Left ventricle myocardium inferior (tissue), 1 donor: Measurements from ENCODE around the gene LAMP2. TPM values are rescaled to one million over a fixed set of nuclear protein-coding genes. Genes with fewer than 3 reads are reported as not detected.
"Not testable (repeated sequence)": the region's sequence is repeated elsewhere in the genome, so short reads cannot be mapped to it uniquely, and the experiment has no call there.

Source experiments
- DNase-seq: peaks from one replicate; pipeline ENCODE4 v3.0.0-alpha.2; 2020
- H3K27ac ChIP-seq: fragments of 200-600 bp; replicated peaks from 2 replicates; pipeline ENCODE4 v1.8.0; 2021
- H3K27me3 ChIP-seq: fragments of 200-600 bp; 2 replicates; pipeline ENCODE4 v1.8.0; 2021; ENCODE audit warnings: low read depth
- H3K36me3 ChIP-seq: fragments of 200-600 bp; 2 replicates; pipeline ENCODE4 v1.8.0; 2021
- H3K4me1 ChIP-seq: fragments of 200-600 bp; 2 replicates; pipeline ENCODE4 v1.8.0; 2021
- H3K4me3 ChIP-seq: fragments of 200-600 bp; 2 replicates; pipeline ENCODE4 v1.8.0; 2021; ENCODE audit warnings: mild to moderate bottlenecking, moderate library complexity
- H3K9me3 ChIP-seq: fragments of 200-600 bp; replicated peaks from 2 replicates; pipeline ENCODE4 v1.8.0; 2021
- CTCF ChIP-seq: fragments of 200-600 bp; IDR thresholded peaks from 2 replicates; pipeline ENCODE4 v1.8.0; 2021; ENCODE audit warnings: antibody characterized with exemption, mild to moderate bottlenecking, borderline replicate concordance
- intact Hi-C: fragments of 100-400 bp; cut with micrococcal nuclease; formaldehyde crosslinking; loops from one replicate; pipeline ENCODE4 v1.11.0; 2022
- total RNA-seq: library from RNA; stranded (reverse); fragmentation: NEBNext Ultra II Directional; extraction: Animal tissue kit (Norgen Biotek cat#: 25700); gene quantifications from one replicate; pipeline ENCODE4 v1.2.1, GENCODE V29; 2021
- donor health status: DM: no; HTN: yes; CAD: no; lungs with severe emphysema.

Gene LAMP2
- total RNA-seq, 1 donor from 2014 or later = 54.7 TPM

GRCh38 chrX:120477453-120477852, 8.4 kb upstream of the LAMP2 start:
- no peak overlapping the region for H3K4me3 ChIP-seq
- no peaks in the 10 kb centered on the region for H3K9me3 ChIP-seq
- no peaks in the 10 kb centered on the region for H3K4me1 ChIP-seq
- DNase-seq = no peak
- no peaks in the 10 kb centered on the region for H3K36me3 ChIP-seq
- no peaks in the 10 kb centered on the region for H3K27me3 ChIP-seq
- H3K27ac ChIP-seq = no peak overlapping the region
- TF ChIP-seq CTCF = no peak
- intact Hi-C loops = no loop called here

- DNase-seq = no peak
- intact Hi-C loops = no loop called here
- Histone ChIP-seq H3K4me1 (no peaks in the 10 kb centered on the region), H3K9me3 (no peaks in the 10 kb centered on the region), H3K27ac (no peak overlapping the region), H3K36me3 (no peaks in the 10 kb centered on the region), H3K27me3 (no peaks in the 10 kb centered on the region), H3K4me3 (no peak overlapping the region)
- TF ChIP-seq CTCF = no peak
These were observed 7.6 kb upstream of the LAMP2 start for GRCh38 chrX:120476714-120477113.

- H3K9me3 ChIP-seq, intact Hi-C loops, H3K27ac ChIP-seq, H3K36me3 ChIP-seq, H3K4me3 ChIP-seq, DNase-seq, H3K27me3 ChIP-seq, H3K4me1 ChIP-seq: not testable (repeated sequence)
- peak; percentile 65 for TF ChIP-seq CTCF
These were observed 6.4 kb upstream of the LAMP2 start for GRCh38 chrX:120475447-120475846.

- DNase-seq = no peak
- TF ChIP-seq CTCF = no peak
- Histone ChIP-seq H3K36me3 (no peaks in the 10 kb centered on the region), H3K4me3 (no peak overlapping the region), H3K9me3 (no peaks in the 10 kb centered on the region), H3K27me3 (no peaks in the 10 kb centered on the region), H3K27ac (no peak overlapping the region), H3K4me1 (no peaks in the 10 kb centered on the region)
- intact Hi-C loops = no loop called here
These were observed 5.0 kb upstream of the LAMP2 start for GRCh38 chrX:120474085-120474484.

- H3K27me3 ChIP-seq, intact Hi-C loops, H3K9me3 ChIP-seq, DNase-seq, H3K36me3 ChIP-seq: not testable (repeated sequence)
- Histone ChIP-seq H3K4me3 (peak overlapping the region; percentile 77), H3K27ac (peak overlapping the region; percentile 92), H3K4me1 (peaks cover 32% of the 10 kb centered on the region)
These were observed 561 bp upstream of the LAMP2 start for GRCh38 chrX:120469657-120470056.

GRCh38 chrX:120468479-120468824, 644 bp downstream of the LAMP2 start:
- intact Hi-C loops = no loop called here
- no peaks in the 10 kb centered on the region for H3K9me3 ChIP-seq

More at GRCh38 chrX:120468479-120468824, 644 bp downstream of the LAMP2 start:
- TF ChIP-seq CTCF = no peak
- Histone ChIP-seq H3K4me1 (peaks cover 40% of the 10 kb centered on the region), H3K4me3 (peak overlapping the region; percentile 77), H3K27me3 (no peaks in the 10 kb centered on the region), H3K27ac (peak overlapping the region; percentile 92), H3K36me3 (no peaks in the 10 kb centered on the region)
- DNase-seq = no peak
